CMK (cell line): ENCODE measurements around the gene MCRS1.

Source experiments
- DNase-seq: peaks from one replicate; pipeline ENCODE4 v3.0.0-alpha.2; 2010; ENCODE audit warnings: low read depth

Gene MCRS1

GRCh38 chr12:49582201-49582600 is 14.3 kb upstream of the MCRS1 start:
- no peak for DNase-seq

GRCh38 chr12:49580572-49581535 is 12.9 kb upstream of the MCRS1 start:
- DNase-seq: peak; percentile 29

GRCh38 chr12:49578471-49579112 is 10.7 kb upstream of the MCRS1 start:
- no peak for DNase-seq

GRCh38 chr12:49577589-49578315 is 9.8 kb upstream of the MCRS1 start:
- no peak for DNase-seq

- no peak for DNase-seq
Observed at GRCh38 chr12:49568442-49569162, 660 bp upstream of the MCRS1 start.

GRCh38 chr12:49567302-49567610 is 686 bp downstream of the MCRS1 start:
- DNase-seq: no peak

- DNase-seq: no peak
Observed at GRCh38 chr12:49566361-49566760, 1.6 kb downstream of the MCRS1 start.

GRCh38 chr12:49565406-49566265 is 2.3 kb downstream of the MCRS1 start:
- no peak for DNase-seq

GRCh38 chr12:49564686-49565405 is 3.1 kb downstream of the MCRS1 start:
- no peak for DNase-seq

- DNase-seq: no peak
Observed at GRCh38 chr12:49563951-49564685, 3.8 kb downstream of the MCRS1 start.

GRCh38 chr12:49562831-49563230 is 5.1 kb downstream of the MCRS1 start:
- no peak for DNase-seq

GRCh38 chr12:49562233-49562632 is 5.7 kb downstream of the MCRS1 start:
- DNase-seq: no peak

- DNase-seq: no peak
Observed at GRCh38 chr12:49560695-49561094, 7.2 kb downstream of the MCRS1 start.

GRCh38 chr12:49559011-49559675 is 8.8 kb downstream of the MCRS1 start:
- no peak for DNase-seq

- no peak for DNase-seq
Observed at GRCh38 chr12:49558526-49558925, 9.4 kb downstream of the MCRS1 start.

- no peak for DNase-seq
Observed at GRCh38 chr12:49557917-49558215, 10.1 kb downstream of the MCRS1 start.

- DNase-seq: no peak
Observed at GRCh38 chr12:49557187-49557916, 10.6 kb downstream of the MCRS1 start.

- no peak for DNase-seq
Observed at GRCh38 chr12:49556391-49557186, 11.4 kb downstream of the MCRS1 start.
